Muscle of back (tissue), 11 donors: ENCODE measurements around the gene TIMM8B. TPM values are rescaled to one million over a fixed set of nuclear protein-coding genes. Genes with fewer than 3 reads are reported as not detected.
"Not testable (repeated sequence)": the region's sequence is repeated elsewhere in the genome, so short reads cannot be mapped to it uniquely, and the experiment has no call there.

Experiments used
- DNase-seq, 3 donors: peaks; one replicate each; pipeline versions ENCODE4 v3.0.0 to v3.0.0-alpha.2; 2013
- polyA plus RNA-seq, 10 donors: library from polyadenylated mRNA; unstranded; fragments of 120-200 nt; gene quantifications; one replicate each; pipeline ENCODE4 v1.2.1, GENCODE V29; 2013; ENCODE audit not compliant: insufficient read length in 10 of 10

Gene TIMM8B
- polyA plus RNA-seq, 10 donors: 50.0 to 60.7 (median 53.7) TPM

GRCh38 chr11:112095302-112095701 lies 8.7 kb upstream of the TIMM8B start:
- not testable (repeated sequence) for DNase-seq

GRCh38 chr11:112087212-112087611 lies 656 bp upstream of the TIMM8B start:
- peak in 1 of 3 donors; percentile 4 for DNase-seq

- DNase-seq: peak in 2 of 3 donors; percentile 16 to 23
Observed at GRCh38 chr11:112085822-112086421, 634 bp downstream of the TIMM8B start.

- no peak for DNase-seq
Observed at GRCh38 chr11:112082729-112083128, 3.8 kb downstream of the TIMM8B start.

GRCh38 chr11:112073941-112074811 lies 12.4 kb downstream of the TIMM8B start, which contains the start of the genes NKAPD1 and PIH1D2:
TSS of gene NKAPD1 (plus strand) at chr11:112074299. CDS start at chr11:112075575, 1,276 bp downstream.
TSS of gene PIH1D2 (minus strand) at chr11:112074017. CDS start at chr11:112073174, 843 bp downstream.
- peak; percentile 87 to 94 (median 88) for DNase-seq

GRCh38 chr11:112062923-112063322 lies 23.6 kb downstream of the TIMM8B start:
- no peak for DNase-seq

GRCh38 chr11:112058103-112058502 lies 28.5 kb downstream of the TIMM8B start:
- no peak for DNase-seq

GRCh38 chr11:112057170-112057569 lies 29.4 kb downstream of the TIMM8B start:
- no peak for DNase-seq

- DNase-seq: no peak
Observed at GRCh38 chr11:112051768-112052167, 34.8 kb downstream of the TIMM8B start.

GRCh38 chr11:112050721-112051120 lies 35.8 kb downstream of the TIMM8B start:
- no peak for DNase-seq

GRCh38 chr11:112049777-112050176 lies 36.8 kb downstream of the TIMM8B start:
- DNase-seq: no peak

- not testable (repeated sequence) for DNase-seq
Observed at GRCh38 chr11:112048256-112048655, 38.3 kb downstream of the TIMM8B start.

- DNase-seq: not testable (repeated sequence)
Observed at GRCh38 chr11:112046647-112047046, 39.9 kb downstream of the TIMM8B start.

- DNase-seq: no peak
Observed at GRCh38 chr11:112044961-112045360, 41.6 kb downstream of the TIMM8B start.

- DNase-seq: no peak
Observed at GRCh38 chr11:112042961-112043304, 43.6 kb downstream of the TIMM8B start.

GRCh38 chr11:112042161-112042960 lies 44.2 kb downstream of the TIMM8B start:
- no peak for DNase-seq

- no peak for DNase-seq
Observed at GRCh38 chr11:112037527-112037926, 49.0 kb downstream of the TIMM8B start.

Other genes with a start within 250 kb of the TIMM8B start
- gene ALG9, start 215.2 kb downstream of the TIMM8B start, polyA plus RNA-seq: 10 to 100 TPM; 21.8 to 33.3 (median 28.2) TPM
- gene FDXACB1, start 207.6 kb downstream of the TIMM8B start, polyA plus RNA-seq: 1 to 10 TPM; 1.7 to 3.5 (median 2.4) TPM
- gene CFAP68, start 207.2 kb downstream of the TIMM8B start, polyA plus RNA-seq: 10 to 100 TPM; 13.9 to 22.5 (median 19.1) TPM
- 1,000 to 10,000 TPM in 1 of 10 donors, 100 to 1,000 TPM in 9; 407 to 1,057 (median 719) TPM for gene CRYAB, start 175.0 kb downstream of the TIMM8B start, polyA plus RNA-seq
- 10 to 100 TPM; 49.6 to 93.5 (median 75.6) TPM for gene HSPB2, start 174.0 kb downstream of the TIMM8B start, polyA plus RNA-seq
- 1 to 10 TPM; 1.5 to 3.4 (median 2.3) TPM for gene C11orf52, start 167.8 kb downstream of the TIMM8B start, polyA plus RNA-seq
- gene DIXDC1, start 149.4 kb downstream of the TIMM8B start, polyA plus RNA-seq: 10 to 100 TPM; 16.4 to 24.0 (median 18.7) TPM
- gene DLAT, start 61.3 kb downstream of the TIMM8B start, polyA plus RNA-seq: 10 to 100 TPM; 34.9 to 48.9 (median 40.8) TPM
- 1 to 10 TPM in 5 of 10 donors, under 1 TPM in 5; 0.65 to 1.6 (median 1.0) TPM for gene PIH1D2, start 12.7 kb downstream of the TIMM8B start, polyA plus RNA-seq
- 10 to 100 TPM; 25.7 to 33.1 (median 28.4) TPM for gene NKAPD1, start 12.5 kb downstream of the TIMM8B start, polyA plus RNA-seq
- gene SDHD, start 117 bp upstream of the TIMM8B start, polyA plus RNA-seq: 100 to 1,000 TPM in 6 of 10 donors, 10 to 100 TPM in 4; 88.1 to 119 (median 105) TPM
- gene IL18, start 77.3 kb upstream of the TIMM8B start, polyA plus RNA-seq: 1 to 10 TPM in 2 of 10 donors, under 1 TPM in 7, not detected in 1; 0.18 to 1.1 (median 0.69) TPM
- under 1 TPM in 8 of 10 donors, not detected in 2; 0.17 to 0.59 (median 0.29) TPM for gene TEX12, start 80.6 kb upstream of the TIMM8B start, polyA plus RNA-seq
- 10 to 100 TPM in 2 of 10 donors, 1 to 10 TPM in 8; 4.0 to 12.2 (median 6.0) TPM for gene BCO2, start 88.8 kb upstream of the TIMM8B start, polyA plus RNA-seq
- 10 to 100 TPM; 17.3 to 27.8 (median 20.9) TPM for gene PTS, start 139.7 kb upstream of the TIMM8B start, polyA plus RNA-seq
- not detected for gene PLET1, start 174.1 kb upstream of the TIMM8B start, polyA plus RNA-seq